GM20431 (cell line): ENCODE measurements around the gene MOV10L1.

Experiments used
- in situ Hi-C: fragments of 300-500 bp; cut with MseI, MboI; formaldehyde crosslinking; loops from one replicate; pipeline ENCODE4 v1.15.0; 2020; ENCODE audit warnings: low sequenced_read_pairs; ENCODE audit not compliant: unreplicated experiment

The MOV10L1 gene

DNA sequence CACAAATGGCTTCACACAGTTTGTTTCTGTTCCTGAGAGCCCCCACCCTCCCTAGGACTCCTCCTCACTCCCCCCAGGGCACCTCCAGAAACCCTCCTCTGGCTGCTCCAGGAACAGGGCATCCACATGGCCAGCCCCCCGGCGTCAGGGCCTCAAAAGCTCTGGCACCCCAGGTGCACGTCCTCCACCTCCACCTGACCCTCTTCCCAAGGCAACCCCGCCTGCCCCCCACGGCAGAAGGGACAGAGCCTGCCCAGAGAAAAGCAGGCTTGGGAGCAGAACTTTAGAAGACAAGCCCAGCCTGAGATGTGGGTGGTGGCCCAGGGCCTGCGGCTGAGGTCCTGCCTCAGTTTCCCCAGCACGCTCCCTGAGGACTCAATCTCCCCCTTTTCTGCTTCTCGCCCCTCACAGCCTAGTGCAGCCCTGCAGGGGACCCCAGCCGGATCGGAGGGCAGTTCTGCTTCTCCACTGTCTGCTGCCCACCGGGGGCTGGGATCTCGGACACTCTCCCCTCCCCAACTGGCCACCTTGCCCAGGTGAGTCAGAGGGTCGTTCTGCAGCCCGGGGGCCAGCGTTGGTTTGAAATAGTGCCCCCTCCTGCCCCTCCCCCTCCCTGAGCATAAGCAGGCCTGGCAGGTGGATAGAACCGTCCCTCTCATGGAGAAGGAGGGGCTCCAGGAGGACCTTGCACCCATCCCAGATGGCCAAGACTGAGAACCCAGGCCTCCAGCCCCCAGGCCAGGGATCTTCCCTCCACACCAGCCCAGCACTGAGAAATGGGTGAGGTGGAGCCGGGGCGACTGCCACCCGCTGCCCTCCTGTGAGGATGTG lies 93.5 kb downstream of the MOV10L1 start:
- in situ Hi-C loops = no loop called here

DNA sequence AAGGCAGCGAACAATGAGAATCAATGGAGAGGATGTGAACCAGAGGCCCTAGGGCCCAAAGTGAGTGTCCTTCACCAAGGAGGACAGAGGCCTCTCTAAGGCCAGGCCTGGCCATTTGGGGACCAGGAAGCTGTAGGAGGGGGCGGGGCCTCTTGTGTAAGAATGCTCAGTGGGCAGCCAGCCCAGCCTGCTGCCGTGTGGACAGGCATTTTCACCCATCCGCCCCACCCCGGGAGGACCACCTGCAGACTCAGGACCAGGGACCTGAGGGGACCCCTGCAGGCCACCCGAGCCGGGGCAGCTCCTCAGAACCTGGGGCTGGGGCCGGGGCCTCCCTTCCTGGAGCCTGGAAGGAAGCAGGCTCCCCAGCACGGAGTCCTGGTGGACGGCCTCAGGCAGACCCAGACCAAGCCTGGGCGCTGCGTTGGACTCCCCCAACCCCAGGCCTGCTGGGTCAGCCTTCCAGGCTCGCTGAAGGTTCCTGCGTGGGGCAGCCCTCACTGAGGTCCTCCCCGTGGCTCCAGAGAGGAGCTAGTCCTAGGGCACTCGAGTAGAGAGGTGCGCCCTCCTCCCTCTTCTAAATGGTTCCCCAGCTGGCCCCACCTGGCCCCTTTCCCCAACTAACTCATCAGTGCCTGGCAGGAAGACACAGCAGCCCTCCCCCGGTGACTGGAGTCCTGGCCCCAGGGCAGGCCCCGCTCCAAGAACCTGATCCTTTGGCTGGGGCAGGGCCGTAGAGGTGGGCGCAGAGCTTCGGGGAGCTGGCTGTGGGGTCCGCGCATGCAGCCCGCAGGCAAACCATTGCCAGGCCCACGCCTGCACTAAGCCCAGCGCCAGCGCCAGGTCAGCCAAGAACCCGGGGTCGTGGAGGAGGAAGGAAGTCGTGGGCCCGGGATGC lies 94.4 kb downstream of the MOV10L1 start:
- in situ Hi-C loops = no loop called here

DNA sequence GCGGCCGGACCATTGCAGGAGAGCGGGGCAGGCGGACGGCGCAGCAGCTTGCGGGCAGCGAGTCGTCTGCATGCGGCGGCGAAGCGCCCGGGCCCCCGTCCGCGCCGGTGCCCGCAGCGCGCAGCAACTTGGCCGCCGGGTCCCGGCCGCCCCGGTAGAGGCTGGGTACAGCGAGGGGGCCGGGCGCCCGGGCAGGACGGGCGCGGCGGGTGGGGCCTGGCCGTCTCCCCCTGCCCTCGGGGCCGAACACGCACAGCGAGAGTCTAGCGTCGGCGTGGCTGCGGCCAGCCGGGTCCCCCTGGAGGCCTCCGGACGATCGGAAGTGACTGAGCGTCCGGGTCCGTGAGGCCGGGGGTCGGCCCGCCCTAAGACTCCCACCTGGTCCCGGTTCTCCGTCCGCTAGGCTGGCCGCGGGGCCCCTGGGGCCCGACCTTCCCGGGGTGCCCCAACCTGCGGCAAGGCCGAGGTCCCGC lies 95.1 kb downstream of the MOV10L1 start:
- in situ Hi-C loops = no loop called here

- in situ Hi-C loops = no loop called here
Measured at GRCh38 chr22:50185375-50186087, 95.7 kb downstream of the MOV10L1 start, which contains the start of gene TRABD. Gene TRABD (plus strand): TSS chr22:50185913. CDS start chr22:50193061, 7,148 bp downstream.

- in situ Hi-C loops = no loop called here
Measured at GRCh38 chr22:50186181-50186714, 96.4 kb downstream of the MOV10L1 start.

DNA sequence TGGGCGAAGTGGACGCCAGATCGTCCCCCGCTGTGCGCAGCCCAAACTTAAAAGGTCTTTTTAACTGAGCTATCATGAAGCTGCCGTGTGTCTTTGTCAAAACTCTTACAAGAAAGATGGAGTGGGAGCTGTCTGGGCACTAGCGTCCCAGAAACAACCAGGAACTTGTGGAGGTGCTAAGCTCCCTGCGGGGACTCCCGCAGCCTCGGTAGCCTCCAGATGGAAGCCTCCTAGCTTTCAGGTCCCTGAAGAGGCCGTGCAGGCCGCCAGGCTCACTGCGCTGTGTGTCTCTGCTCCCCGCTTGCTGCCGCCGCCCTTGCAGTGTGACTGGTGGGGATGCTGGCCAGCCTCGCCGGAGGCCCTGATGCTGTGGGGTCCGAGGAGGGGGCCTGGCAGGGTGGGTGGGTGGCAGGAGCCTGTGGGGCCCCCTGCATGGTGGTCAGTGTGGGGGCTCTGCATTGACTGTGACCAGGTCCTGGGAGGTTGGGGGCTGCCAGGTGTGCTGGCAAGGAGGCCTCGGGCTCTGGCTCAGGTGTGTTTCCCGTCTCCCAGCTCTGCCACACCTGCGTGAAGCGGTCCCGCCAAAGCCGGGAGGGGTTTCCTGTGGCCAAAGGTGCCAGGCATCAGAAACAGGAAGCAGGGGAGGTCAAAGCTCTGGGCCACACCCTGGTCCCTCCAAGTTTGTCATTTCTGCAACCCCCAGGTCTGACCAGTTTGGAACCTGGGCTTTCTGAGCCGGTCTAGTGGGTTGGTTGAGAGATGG lies 97.1 kb downstream of the MOV10L1 start:
- in situ Hi-C loops = no loop called here

- in situ Hi-C loops = no loop called here
Measured at GRCh38 chr22:50188356-50188755, 98.5 kb downstream of the MOV10L1 start.

GRCh38 chr22:50189184-50189848 lies 99.5 kb downstream of the MOV10L1 start:
- in situ Hi-C loops = no loop called here

GRCh38 chr22:50189849-50190181 lies 100.0 kb downstream of the MOV10L1 start:
- in situ Hi-C loops = no loop called here

DNA sequence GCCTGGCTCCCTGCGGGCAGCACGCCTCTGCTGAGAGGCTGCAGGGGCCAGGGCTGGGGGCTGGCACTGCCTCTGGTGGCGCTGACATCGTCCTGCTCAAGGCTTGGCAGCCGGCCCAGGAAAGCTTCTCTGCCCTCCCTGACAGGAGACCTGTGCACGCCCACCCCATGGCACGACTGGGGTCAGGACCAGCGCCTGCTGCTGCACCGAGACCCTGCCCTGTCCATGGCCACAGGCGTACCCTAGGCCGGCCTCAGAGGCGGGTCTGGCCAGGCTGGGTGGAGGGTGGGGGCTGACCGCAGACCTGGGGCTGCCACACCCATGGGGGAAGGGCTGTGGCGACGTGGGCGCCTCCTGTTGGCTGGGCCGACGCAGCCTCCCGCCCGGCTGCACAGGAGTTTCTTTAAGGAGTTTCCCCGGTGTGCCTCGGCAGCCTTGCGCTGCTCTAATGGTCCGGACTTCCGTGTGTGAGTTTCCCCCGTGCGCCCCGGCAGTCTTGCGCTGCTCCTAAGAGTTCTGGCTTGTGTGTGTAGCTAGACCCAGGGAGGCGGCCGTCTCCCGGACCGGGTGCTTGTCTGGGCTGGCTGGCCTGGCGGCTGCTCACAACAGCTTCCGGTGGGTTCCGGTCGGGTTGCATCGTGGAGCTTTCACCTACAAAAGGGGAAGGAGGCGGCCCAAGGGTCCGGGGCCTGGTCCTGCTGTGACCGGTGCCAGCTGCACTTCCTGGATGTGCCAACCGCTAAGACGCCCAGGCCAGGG lies 100.6 kb downstream of the MOV10L1 start:
- in situ Hi-C loops = no loop called here

DNA sequence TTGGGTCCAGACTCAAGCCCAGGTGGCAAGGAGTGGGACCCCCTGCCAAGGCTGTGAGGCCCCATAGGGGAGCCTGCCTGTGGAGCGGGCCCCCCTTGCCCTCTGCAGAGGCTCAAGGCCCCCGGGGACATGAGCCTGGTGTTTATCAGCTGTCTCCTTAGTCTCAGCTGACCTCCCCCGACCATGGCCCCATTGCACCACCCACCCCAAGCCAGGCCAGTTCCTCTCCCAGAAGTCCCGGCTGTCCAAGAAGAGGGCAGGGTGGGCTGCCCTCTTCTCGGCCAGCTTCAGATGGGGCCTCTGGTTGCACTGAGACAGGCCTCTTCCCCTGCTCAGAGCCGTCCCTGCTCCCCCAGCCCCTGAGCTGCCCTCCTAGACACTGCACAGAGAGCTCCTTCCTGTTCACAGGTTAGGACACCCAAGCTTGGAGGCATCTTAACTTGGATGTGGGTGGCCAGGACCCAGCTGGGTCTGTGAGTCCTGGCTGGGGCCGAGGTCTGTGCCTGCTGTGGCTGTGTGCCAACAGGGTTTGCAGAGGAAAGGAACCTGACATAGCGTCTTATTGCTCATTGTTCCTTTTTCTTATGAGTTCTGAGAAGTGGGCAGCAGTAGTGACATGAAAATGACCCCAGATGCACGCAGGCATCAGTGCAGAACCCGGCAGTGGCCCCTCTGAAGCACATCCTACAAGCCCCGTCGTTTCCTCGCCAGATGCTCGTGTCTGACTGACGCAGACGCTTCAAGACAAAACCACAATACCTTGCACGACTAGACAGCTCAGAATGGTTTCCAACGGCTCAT lies 101.3 kb downstream of the MOV10L1 start:
- in situ Hi-C loops = no loop called here

DNA sequence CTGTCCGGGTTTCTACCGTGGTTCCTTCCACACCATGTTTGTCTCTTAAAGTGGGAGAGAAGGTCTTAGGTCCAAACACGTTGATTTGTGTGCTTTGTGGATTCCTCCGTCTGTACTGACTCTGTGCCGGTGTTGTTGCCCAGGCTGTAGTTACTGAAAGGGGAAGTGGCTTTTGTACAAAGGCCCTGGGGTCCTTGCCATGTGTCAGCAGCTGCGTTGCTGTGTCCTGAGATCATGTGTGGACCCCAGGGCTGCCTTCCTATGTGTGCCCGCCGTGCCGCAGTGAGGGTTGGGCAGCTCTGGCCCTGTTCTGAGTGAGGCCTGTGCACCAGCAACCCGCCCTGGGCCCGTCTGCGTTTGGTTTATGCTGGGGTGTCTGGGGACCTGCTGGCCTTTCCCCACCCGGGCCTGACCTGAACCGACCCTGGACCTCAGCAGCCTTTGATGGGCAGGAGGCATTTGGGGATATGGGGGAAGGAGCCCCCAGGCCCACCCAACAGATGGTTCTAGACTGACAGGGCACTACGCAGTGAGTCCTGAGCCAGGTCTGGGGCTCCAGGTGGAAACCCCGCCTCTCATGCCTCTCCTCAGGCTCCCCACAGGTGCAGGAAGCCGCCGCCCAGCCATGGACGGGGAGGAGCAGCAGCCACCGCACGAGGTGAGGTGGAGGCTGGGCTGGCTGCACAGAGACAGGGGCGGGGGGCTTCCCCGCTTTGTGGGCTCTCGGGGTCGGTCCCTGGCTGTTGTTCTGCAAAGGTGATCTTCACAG lies 102.8 kb downstream of the MOV10L1 start:
- in situ Hi-C loops = no loop called here

DNA sequence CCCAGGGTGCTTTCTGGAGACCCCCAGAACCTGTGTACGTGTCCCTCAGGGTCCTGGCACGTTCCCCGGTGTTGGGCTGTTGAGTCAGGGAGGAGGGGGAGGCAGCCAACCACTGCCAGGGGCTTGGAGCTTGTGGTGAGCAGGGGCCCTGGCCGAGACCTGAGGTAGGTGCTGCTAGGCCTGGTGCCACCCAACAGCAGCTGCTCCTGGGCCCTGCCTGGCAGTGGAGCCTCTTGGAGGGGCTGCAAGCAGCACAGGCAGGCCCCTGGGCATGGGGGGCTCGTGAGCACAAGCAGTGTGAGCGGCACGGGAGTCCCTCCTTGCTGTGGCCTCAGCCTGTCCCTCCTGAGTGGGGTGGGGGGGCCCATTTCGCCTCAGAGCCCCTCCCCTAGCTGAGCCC lies 103.8 kb downstream of the MOV10L1 start:
- in situ Hi-C loops = no loop called here

DNA sequence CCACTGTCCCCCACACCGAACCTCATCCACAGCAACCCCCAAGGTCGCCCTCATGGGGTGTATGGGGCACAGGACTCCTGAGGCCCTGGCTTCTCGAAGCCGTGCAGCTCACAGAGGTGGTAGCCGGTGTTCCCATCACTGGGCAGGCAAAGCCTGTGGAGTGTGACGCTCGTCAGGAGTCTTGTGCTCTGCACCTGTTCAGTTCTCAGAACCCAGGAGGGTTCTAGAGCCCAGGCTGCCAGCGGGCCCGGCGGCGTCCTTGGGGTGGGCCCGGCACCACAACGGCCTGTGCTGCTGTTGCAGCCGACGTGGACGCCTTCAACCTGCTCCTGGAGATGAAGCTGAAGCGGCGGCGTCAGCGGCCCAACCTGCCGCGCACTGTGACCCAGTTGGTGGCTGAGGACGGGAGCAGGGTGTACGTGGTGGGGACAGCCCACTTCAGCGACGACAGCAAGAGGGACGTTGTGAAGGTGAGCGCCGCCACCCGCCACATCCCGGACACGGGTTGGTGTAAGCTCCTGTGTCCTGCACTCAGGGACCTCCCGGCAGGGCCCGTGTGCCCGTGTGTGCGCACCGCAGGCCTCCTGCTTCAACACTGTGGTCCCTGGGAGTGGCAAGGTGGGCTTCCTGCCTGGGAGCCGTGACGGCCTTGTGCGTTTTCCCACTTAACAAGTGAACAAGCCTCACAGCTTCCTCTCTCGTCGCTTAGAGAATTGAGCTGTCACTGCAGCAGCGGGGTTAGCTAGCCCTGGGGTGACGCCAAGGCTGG lies 104.4 kb downstream of the MOV10L1 start:
- in situ Hi-C loops = no loop called here

GRCh38 chr22:50196256-50196655 lies 106.5 kb downstream of the MOV10L1 start:
- in situ Hi-C loops = no loop called here
